ENCODE results near the gene CHURC1.

DNA sequence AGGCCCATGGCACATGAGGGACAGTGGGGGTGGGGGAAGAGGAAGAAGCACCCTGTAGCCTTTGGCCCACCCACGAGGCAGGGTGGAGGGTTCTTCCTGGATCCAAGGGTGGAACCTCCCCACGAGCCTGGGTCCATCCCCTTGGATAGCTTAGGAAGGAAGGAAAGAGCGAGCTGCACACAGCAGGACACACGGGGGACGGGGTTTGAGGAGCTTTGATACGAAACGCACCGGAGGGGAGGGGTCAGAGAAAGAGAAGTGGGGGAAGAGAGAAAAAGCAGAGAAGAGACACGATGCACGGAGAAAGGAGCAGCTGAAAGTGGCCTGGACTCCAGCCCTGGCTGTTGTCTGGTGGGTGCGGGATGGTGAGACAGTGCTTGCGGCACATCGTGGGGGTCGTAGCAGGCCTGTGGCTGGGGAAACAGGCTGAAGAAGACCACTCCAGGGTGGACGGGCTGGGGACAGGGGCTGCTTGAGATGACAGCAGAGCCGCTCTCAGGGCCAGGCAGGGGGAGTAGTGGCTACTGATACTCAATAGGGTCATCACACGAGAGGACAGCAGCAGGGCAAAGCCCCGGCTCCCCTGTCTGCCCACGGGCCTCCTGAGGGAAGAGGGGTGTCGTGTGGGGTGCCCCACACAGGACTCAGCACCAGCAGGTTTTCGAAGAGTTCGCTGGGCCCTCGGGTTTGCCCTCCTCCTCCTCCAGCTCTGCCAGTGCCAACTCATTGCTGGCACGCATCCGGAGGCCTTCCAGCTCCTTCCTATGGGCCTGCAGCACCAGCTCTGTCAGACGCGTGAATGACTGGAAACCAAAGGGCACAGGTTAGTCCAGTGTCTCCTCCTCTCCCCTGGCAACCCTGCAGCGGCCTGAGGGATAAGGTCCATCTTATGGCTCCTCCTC, 33.7 kb downstream of the CHURC1 start:
- TF ChIP-seq, protein P1, sequence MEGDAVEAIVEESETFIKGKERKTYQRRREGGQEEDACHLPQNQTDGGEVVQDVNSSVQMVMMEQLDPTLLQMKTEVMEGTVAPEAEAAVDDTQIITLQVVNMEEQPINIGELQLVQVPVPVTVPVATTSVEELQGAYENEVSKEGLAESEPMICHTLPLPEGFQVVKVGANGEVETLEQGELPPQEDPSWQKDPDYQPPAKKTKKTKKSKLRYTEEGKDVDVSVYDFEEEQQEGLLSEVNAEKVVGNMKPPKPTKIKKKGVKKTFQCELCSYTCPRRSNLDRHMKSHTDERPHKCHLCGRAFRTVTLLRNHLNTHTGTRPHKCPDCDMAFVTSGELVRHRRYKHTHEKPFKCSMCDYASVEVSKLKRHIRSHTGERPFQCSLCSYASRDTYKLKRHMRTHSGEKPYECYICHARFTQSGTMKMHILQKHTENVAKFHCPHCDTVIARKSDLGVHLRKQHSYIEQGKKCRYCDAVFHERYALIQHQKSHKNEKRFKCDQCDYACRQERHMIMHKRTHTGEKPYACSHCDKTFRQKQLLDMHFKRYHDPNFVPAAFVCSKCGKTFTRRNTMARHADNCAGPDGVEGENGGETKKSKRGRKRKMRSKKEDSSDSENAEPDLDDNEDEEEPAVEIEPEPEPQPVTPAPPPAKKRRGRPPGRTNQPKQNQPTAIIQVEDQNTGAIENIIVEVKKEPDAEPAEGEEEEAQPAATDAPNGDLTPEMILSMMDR (IDR thresholded peaks at IDR 0.05; ENCODE audit: low read length): no peak
- no peak for TF ChIP-seq EZH2 (IDR thresholded peaks at IDR 0.05; ENCODE audit: borderline replicate concordance, low read length)

Data from OCI-LY1 (cell line).